Measurements from ENCODE around the gene SS18L1.

SS18L1 gene

GRCh38 chr20:62181808-62182207 lies 38.2 kb downstream of the SS18L1 start:
- TF ChIP-seq FOXP2 (optimal IDR thresholded peaks at IDR 0.05; ENCODE audit: control extremely low read depth, extremely low read length, insufficient read depth) (no peak), POLR2AphosphoS5 (IDR thresholded peaks at IDR 0.05; ENCODE audit: borderline replicate concordance, low read depth, low read length) (no peak), EZH2 (IDR thresholded peaks at IDR 0.05) (no peak)
- H3K27ac ChIP-seq = peak overlapping the region; percentile 48; the same call in 1 of the 2 replicates
- no peak for DNase-seq (ENCODE audit: low read depth, low spot score)
- H3K36me3 ChIP-seq (ENCODE audit: insufficient read depth, low read length) = no peaks in the 10 kb centered on the region; the same call in none of the 2 replicates
- H3K9ac ChIP-seq (ENCODE audit: insufficient read length) = peak overlapping the region; percentile 100
- no peaks in the 10 kb centered on the region for H3K9me3 ChIP-seq (ENCODE audit: low read depth, low read length)
- H3K4me3 ChIP-seq = peak overlapping the region; percentile 99

DNA sequence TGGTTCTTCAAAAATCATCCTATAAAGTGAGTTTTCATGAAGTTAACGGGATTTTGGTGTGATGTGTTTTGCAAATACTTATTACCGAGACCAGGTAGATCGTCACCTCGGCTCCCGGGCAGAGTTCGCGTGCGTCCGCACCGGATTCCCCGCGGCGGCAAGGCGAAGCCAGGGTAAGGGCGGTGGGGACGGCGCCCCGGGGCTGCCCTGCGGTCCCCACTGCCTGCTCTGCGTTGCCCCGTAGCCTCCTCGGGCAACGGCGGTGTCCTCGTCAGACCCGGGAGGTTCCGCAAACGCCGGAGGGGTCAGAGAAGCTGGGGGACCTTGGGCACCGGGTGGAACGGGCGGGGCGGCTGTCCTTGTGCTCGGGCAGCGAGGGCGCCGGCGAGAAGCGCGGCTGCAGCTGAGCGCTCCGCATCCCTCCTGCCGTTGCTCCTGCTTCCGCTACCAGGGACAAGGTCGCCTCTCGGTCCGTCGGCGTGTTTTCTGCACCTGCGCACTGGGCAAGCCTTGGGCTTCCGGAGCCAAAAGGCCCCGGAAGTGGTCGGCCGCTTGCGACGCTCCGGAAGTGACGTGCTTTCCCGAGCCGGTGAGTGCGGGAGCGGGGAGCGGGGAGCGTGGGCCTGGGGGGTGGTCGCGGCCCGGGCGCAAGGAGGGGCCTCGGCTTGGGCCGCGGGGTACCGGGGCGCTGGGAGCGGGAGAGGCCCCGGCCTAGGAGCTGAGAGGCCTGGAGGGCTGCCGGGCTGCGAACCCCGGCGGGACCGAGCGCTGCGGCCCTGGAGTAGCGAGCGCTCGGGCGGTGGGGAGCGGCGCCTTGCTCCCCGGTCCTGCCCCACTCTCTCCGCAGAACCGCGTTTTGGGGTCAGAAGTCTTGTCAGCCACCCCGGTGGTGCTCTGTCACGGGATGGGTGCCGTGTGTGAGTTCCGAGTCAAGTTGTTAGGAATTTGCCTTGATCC lies 39.2 kb downstream of the SS18L1 start, which contains the start of gene MTG2:
MTG2 (plus strand) TSS at position 560 of the 957 bp plus-strand sequence. CDS start 10,393 bp downstream, outside the sequence.
- Histone ChIP-seq H3K9me3 (ENCODE audit: low read depth, low read length) (no peaks in the 10 kb centered on the region), H3K9ac (ENCODE audit: insufficient read length) (peak within 1 kb of the TSS; percentile 100), H3K27ac (peak within 1 kb of the TSS; percentile 87), H3K4me3 (peak within 1 kb of the TSS; percentile 99), H3K36me3 (ENCODE audit: insufficient read depth, low read length) (no peaks in the 10 kb centered on the region; the same call in none of the 2 replicates)
- TF ChIP-seq EZH2 (IDR thresholded peaks at IDR 0.05) = no peak
- peak; percentile 98 for TF ChIP-seq POLR2AphosphoS5 (IDR thresholded peaks at IDR 0.05; ENCODE audit: borderline replicate concordance, low read depth, low read length)
- peak; percentile 38 for TF ChIP-seq FOXP2 (optimal IDR thresholded peaks at IDR 0.05; ENCODE audit: control extremely low read depth, extremely low read length, insufficient read depth)
- DNase-seq (ENCODE audit: low read depth, low spot score) = peak; percentile 52

DNA sequence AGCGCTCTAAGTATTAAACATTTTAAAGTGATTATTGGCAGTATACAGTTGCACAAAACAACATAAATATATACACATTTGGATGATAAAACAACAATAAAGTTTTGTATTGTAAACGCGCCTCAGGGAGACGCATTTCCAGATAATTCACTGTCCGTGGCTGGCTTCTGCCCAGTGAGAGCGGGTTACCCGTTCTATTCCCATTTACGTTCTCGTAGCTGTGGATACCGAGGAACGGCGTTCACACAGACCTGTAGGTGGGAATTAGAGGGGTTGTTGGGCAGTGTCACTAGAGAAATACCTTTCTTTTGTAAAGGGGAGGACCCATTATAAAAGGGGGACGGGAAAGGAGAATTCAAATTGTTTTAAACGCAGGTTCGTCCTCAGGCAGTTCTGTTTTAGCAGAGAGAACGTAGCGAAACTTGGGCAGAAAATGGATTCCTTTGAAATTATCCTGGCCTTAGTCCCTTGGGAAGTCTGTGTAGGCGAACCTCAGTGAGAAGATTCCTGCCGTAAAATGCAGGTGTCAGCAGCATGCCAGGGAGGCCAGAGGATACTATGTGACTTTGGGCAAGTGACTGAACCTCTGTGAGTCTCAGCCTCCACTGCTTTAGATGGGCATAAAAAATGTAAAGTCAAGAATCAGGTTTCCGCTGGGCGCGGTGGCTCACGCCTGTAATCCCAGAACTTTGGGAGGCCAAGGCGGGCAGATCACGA lies 40.0 kb downstream of the SS18L1 start:
- Histone ChIP-seq H3K4me3 (peak overlapping the region; percentile 99), H3K9me3 (ENCODE audit: low read depth, low read length) (no peaks in the 10 kb centered on the region)
- TF ChIP-seq EZH2 (IDR thresholded peaks at IDR 0.05) (no peak), FOXP2 (optimal IDR thresholded peaks at IDR 0.05; ENCODE audit: control extremely low read depth, extremely low read length, insufficient read depth) (no peak), POLR2AphosphoS5 (IDR thresholded peaks at IDR 0.05; ENCODE audit: borderline replicate concordance, low read depth, low read length) (no peak)

GRCh38 chr20:62186096-62186426 lies 42.5 kb downstream of the SS18L1 start:
- TF ChIP-seq FOXP2 (optimal IDR thresholded peaks at IDR 0.05; ENCODE audit: control extremely low read depth, extremely low read length, insufficient read depth) (no peak), POLR2AphosphoS5 (IDR thresholded peaks at IDR 0.05; ENCODE audit: borderline replicate concordance, low read depth, low read length) (no peak), EZH2 (IDR thresholded peaks at IDR 0.05) (no peak)
- Histone ChIP-seq H3K9ac (ENCODE audit: insufficient read length) (no peak overlapping the region), H3K27ac (no peak overlapping the region), H3K9me3 (ENCODE audit: low read depth, low read length) (no peaks in the 10 kb centered on the region), H3K4me3 (no peak overlapping the region), H3K36me3 (ENCODE audit: insufficient read depth, low read length) (peaks cover 7% of the 10 kb centered on the region)
- DNase-seq (ENCODE audit: low read depth, low spot score) = no peak

More for the DNA sequence above, 40.0 kb downstream of the SS18L1 start:
- H3K27ac ChIP-seq = peak overlapping the region; percentile 87
- no peaks in the 10 kb centered on the region; the same call in none of the 2 replicates for H3K36me3 ChIP-seq (ENCODE audit: insufficient read depth, low read length)
- peak overlapping the region; percentile 100 for H3K9ac ChIP-seq (ENCODE audit: insufficient read length)
- no peak for DNase-seq (ENCODE audit: low read depth, low spot score)

DNA sequence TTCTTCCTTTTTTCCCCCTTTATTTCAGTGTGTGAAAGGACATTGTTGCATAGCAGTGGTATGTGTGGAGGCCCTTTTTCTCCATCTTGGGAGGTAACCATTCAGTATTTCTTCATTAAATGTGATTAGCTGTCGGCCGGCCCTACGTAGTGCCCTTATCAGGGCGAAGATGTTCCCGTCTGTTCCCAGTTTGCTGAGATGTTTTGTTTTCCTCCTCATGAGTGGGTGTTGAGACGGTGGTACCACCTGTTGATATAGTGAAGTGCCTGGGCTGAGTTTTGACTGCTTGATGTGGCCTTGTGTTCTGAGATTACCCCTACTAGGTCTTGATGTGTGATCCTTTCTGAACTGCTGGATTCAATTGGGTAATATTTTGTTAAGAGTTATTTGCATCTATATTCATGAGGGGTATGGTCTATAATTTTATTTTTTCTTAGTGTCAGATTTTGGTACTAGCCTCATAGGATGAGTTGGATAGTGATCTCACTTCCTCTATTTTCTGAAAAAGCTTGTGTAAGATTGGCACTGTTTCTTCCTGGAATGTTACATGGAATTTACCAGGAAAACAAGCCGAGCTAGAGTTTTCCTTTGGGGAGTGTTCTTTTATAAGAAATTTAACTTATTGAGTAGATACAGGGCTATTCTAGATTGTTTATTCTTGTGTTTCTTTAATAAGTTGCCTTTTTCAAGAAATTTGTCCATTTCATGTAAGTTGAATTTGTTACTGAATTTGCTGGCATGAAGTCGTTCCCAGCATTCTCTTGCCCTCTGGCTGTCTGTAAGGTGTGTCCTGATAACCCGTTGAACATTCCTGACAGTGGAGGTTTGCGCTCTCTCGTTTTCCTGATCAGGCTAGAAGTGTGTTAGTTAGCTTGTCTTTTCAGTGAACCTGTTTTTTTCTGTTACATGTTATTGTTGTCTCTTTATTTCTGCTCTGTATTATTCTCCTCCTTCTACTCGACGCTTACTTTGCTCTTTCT lies 43.6 kb downstream of the SS18L1 start:
- no peak for TF ChIP-seq EZH2 (IDR thresholded peaks at IDR 0.05)
- H3K4me3 ChIP-seq = no peak overlapping the region
- 0 out of 2 replicates have a peak overlapping the region, but pooled peaks have one; percentile 36 for H3K27ac ChIP-seq
- no peaks in the 10 kb centered on the region for H3K9me3 ChIP-seq (ENCODE audit: low read depth, low read length)
- H3K9ac ChIP-seq (ENCODE audit: insufficient read length) = no peak overlapping the region
- DNase-seq (ENCODE audit: low read depth, low spot score) = no peak
- peaks cover 7% of the 10 kb centered on the region for H3K36me3 ChIP-seq (ENCODE audit: insufficient read depth, low read length)

- H3K4me3 ChIP-seq = no peak overlapping the region
- H3K27ac ChIP-seq = no peak overlapping the region
- H3K9ac ChIP-seq (ENCODE audit: insufficient read length) = no peak overlapping the region
- no peak for TF ChIP-seq FOXP2 (optimal IDR thresholded peaks at IDR 0.05; ENCODE audit: control extremely low read depth, extremely low read length, insufficient read depth)
- TF ChIP-seq POLR2AphosphoS5 (IDR thresholded peaks at IDR 0.05; ENCODE audit: borderline replicate concordance, low read depth, low read length) = no peak
- no peak for TF ChIP-seq EZH2 (IDR thresholded peaks at IDR 0.05)
- H3K36me3 ChIP-seq (ENCODE audit: insufficient read depth, low read length) = peaks cover 10% of the 10 kb centered on the region; the same call in 1 of the 2 replicates
- no peaks in the 10 kb centered on the region for H3K9me3 ChIP-seq (ENCODE audit: low read depth, low read length)
- DNase-seq (ENCODE audit: low read depth, low spot score) = no peak
These were observed 47.3 kb downstream of the SS18L1 start for GRCh38 chr20:62190639-62191411.

All from SK-N-MC (cell line).